Right lobe of liver (tissue), 4 donors: ENCODE measurements around the gene SSR3.
"Not testable (repeated sequence)": the region's sequence is repeated elsewhere in the genome, so short reads cannot be mapped to it uniquely, and the experiment has no call there.

Experiments
- POLR2A ChIP-seq: fragments of 450-650 bp; IDR thresholded peaks from one replicate; pipeline ENCODE4 v1.6.1; 2017; ENCODE audit warnings: antibody characterized with exemption, mild to moderate bottlenecking
- TF ChIP-seq, protein P1 (sequence below), 4 donors: fragments of 200-600 bp in 3 of 4; fragments of 450-650 bp in 1 of 4; IDR thresholded peaks; one replicate each; pipeline versions ENCODE4 v1.5.1 to v1.8.0; 2016 to 2022; ENCODE audit warnings: antibody characterized with exemption in 4 of 4, mild to moderate bottlenecking in 2 of 4
- donor health status: DM: no; HTN: no; CAD: no.
- donor health status: DM: no; HTN: no; CAD: no.
- donor health status: DM: no; HTN: yes; CAD: no.

DNA sequence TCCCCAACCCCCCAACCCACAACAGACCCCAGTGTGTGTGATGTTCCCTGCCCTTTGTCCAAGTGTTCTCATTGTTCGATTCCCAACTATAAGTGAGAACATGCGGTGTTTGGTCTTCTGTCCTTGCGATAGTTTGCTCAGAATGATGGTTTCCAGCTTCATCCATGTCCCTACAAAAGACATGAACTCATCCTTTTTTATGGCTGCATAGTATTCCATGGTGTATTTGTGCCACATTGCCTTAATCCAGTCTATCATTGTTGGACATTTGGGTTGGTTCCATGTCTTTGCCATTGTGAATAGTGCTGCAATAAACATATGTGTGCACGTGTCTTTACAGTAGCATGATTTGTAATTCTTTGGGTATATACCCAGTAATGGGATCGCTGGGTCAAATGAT, 34.9 kb upstream of the SSR3 start:
- TF ChIP-seq POLR2A, result not testable (repeated sequence)
- TF ChIP-seq, protein P1, sequence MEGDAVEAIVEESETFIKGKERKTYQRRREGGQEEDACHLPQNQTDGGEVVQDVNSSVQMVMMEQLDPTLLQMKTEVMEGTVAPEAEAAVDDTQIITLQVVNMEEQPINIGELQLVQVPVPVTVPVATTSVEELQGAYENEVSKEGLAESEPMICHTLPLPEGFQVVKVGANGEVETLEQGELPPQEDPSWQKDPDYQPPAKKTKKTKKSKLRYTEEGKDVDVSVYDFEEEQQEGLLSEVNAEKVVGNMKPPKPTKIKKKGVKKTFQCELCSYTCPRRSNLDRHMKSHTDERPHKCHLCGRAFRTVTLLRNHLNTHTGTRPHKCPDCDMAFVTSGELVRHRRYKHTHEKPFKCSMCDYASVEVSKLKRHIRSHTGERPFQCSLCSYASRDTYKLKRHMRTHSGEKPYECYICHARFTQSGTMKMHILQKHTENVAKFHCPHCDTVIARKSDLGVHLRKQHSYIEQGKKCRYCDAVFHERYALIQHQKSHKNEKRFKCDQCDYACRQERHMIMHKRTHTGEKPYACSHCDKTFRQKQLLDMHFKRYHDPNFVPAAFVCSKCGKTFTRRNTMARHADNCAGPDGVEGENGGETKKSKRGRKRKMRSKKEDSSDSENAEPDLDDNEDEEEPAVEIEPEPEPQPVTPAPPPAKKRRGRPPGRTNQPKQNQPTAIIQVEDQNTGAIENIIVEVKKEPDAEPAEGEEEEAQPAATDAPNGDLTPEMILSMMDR (IDR thresholded peaks at IDR 0.05), result not testable (repeated sequence)
